ENCODE results near the gene SLC22A23. TPM values are rescaled to one million over a fixed set of nuclear protein-coding genes. Genes with fewer than 3 reads are reported as not detected.
"Not testable (repeated sequence)": the region's sequence is repeated elsewhere in the genome, so short reads cannot be mapped to it uniquely, and the experiment has no call there.

The SLC22A23 gene
- total and polyA plus RNA-seq, 5 donors from 2014 or later, result 0.24 to 6.3 (median 0.71) TPM

DNA sequence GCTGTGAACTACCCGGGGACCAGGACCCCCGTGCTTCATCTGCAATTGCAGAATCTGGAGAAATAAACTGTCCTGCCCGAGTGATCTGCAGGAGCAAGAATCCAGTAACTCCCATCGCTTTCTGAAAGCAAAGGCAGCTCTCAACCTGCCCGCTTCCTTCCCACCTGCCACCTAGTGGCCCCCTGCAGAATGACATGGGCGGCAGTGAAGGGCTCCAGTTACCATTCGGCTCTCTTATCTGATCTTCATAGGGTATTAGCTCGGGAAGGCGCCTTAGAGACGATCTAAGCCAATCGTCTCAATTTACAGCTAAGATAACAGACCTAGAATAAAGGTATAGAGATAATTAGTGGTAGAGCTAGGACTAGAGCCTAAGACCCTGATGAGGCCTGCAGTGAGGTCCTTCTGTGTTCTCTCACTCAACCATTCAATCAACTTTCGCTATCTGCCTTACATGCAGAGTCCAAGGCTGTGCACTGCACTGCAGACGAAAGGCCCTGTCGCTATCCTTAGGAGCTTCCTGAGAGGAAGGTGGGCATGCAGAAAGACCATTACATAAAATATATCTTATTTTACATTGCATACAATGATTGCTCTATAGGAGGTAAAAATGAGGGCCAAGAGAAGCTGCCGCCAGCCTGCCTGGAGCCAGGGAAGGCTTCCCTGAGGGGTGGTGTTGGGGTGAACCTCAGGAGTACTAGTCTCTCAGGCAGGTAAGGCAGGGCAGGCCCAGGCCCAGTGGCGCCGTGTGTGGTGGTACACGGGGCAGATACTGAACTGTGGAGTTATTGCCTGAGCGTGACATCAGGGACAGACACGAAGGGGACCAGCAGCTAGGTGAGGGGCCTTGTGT, 205.2 kb downstream of the SLC22A23 start:
- peaks cover 2% of the 10 kb centered on the region for H3K27me3 ChIP-seq (ENCODE audit: control insufficient read depth, insufficient read depth, low read length)
- ATAC-seq (ENCODE audit: low read depth in 2 of 2) (peak; percentile 85 to 88), DNase-seq (peak; percentile 67 to 80 (median 78))
- no peak overlapping the region for H3K4me3 ChIP-seq (ENCODE audit: low read depth, low read length)
- peak overlapping the region in 2 of 4 donors; percentile 1 to 59 for H3K4me3 Mint-ChIP-seq
- no peaks in the 10 kb centered on the region for H3K36me3 ChIP-seq (ENCODE audit: control insufficient read depth, insufficient read depth, low read length)
- peaks cover 0 to 3% (median 0%) of the 10 kb centered on the region in 7 donors for H3K9me3 Mint-ChIP-seq
- peaks cover 28% of the 10 kb centered on the region for H3K27me3 Mint-ChIP-seq
- no peaks in the 10 kb centered on the region for H3K9me3 ChIP-seq (ENCODE audit: control insufficient read depth in 2 of 2, low read length in 2 of 2)
- H3K4me1 Mint-ChIP-seq, result peaks cover 0 to 12% (median 6%) of the 10 kb centered on the region in 4 donors
- H3K27ac Mint-ChIP-seq, result peak overlapping the region in 1 of 3 donors; percentile 42
- H3K27ac ChIP-seq (ENCODE audit: insufficient read depth, low read length, poor library complexity, severe bottlenecking), result no peak overlapping the region
- H3K4me1 ChIP-seq (ENCODE audit: control insufficient read depth, insufficient read depth, low read length, poor library complexity, severe bottlenecking), result peaks cover 8% of the 10 kb centered on the region
- no peaks in the 10 kb centered on the region for H3K36me3 Mint-ChIP-seq

DNA sequence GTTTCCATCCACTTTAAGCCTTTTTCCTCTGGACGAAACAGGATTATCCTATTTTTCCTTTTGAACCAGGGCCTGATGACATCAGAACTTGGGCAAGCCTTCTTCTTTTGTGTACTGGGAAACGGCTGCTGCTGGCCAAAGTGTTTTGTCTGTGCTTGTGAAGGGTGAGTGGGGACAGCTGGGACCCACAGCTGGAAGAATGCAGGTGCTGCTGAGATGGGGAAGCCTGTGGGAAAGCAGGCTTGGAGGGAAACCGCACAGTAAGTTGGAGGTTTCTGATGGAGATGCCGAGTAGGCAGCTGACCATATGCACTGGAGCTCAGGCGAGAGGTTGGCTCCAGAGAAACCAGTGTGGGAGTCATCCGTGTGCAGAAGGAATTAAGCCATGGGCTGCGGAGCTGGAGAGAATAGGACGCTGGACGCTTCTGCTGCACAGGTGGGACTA, 206.6 kb downstream of the SLC22A23 start:
- Mint-ChIP-seq H3K36me3 (no peaks in the 10 kb centered on the region), H3K9me3 (peaks cover 0 to 3% (median 0%) of the 10 kb centered on the region in 7 donors), H3K27ac (no peak overlapping the region), H3K4me1 (peaks cover 0 to 12% (median 6%) of the 10 kb centered on the region in 4 donors), H3K27me3 (peaks cover 28% of the 10 kb centered on the region), H3K4me3 (peak overlapping the region in 1 of 4 donors; percentile 45)
- DNase-seq, result no peak
- Histone ChIP-seq H3K36me3 (ENCODE audit: control insufficient read depth, insufficient read depth, low read length) (no peaks in the 10 kb centered on the region), H3K27me3 (ENCODE audit: control insufficient read depth, insufficient read depth, low read length) (peaks cover 2% of the 10 kb centered on the region), H3K27ac (ENCODE audit: insufficient read depth, low read length, poor library complexity, severe bottlenecking) (no peak overlapping the region), H3K9me3 (ENCODE audit: control insufficient read depth in 2 of 2, low read length in 2 of 2) (no peaks in the 10 kb centered on the region), H3K4me3 (ENCODE audit: low read depth, low read length) (no peak overlapping the region), H3K4me1 (ENCODE audit: control insufficient read depth, insufficient read depth, low read length, poor library complexity, severe bottlenecking) (peaks cover 8% of the 10 kb centered on the region)
- no peak for ATAC-seq (ENCODE audit: low read depth in 2 of 2)

DNA sequence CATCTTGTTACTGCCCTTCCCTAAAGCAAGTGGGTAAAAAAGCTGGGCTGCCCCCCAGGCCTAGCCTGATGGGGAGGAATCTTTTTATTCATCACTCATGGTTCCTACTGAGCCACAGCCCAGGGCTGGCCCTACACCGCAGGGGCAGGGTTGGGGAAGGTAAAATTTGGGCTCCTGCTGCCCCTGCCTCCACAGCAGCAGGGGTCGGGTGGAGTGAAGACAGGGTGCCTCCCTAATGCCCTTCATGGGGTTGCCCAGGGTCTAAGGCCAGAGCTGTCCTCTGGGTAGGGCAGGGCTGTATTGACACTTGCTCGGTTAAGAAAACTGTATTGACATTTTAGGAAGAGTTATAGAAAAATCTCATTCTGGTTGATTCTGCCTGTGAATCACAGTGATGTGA, 207.0 kb downstream of the SLC22A23 start:
- H3K36me3 ChIP-seq (ENCODE audit: control insufficient read depth, insufficient read depth, low read length), result no peaks in the 10 kb centered on the region
- no peak overlapping the region for H3K4me3 ChIP-seq (ENCODE audit: low read depth, low read length)
- Mint-ChIP-seq H3K9me3 (peaks cover 0 to 3% (median 0%) of the 10 kb centered on the region in 7 donors), H3K4me1 (peaks cover 0 to 12% (median 6%) of the 10 kb centered on the region in 4 donors), H3K27ac (no peak overlapping the region), H3K27me3 (peaks cover 28% of the 10 kb centered on the region), H3K4me3 (no peak overlapping the region), H3K36me3 (no peaks in the 10 kb centered on the region)
- H3K4me1 ChIP-seq (ENCODE audit: control insufficient read depth, insufficient read depth, low read length, poor library complexity, severe bottlenecking), result peaks cover 8% of the 10 kb centered on the region
- no peak for DNase-seq
- H3K27me3 ChIP-seq (ENCODE audit: control insufficient read depth, insufficient read depth, low read length), result peaks cover 2% of the 10 kb centered on the region
- H3K9me3 ChIP-seq (ENCODE audit: control insufficient read depth in 2 of 2, low read length in 2 of 2), result no peaks in the 10 kb centered on the region
- H3K27ac ChIP-seq (ENCODE audit: insufficient read depth, low read length, poor library complexity, severe bottlenecking), result no peak overlapping the region
- ATAC-seq (ENCODE audit: low read depth in 2 of 2), result no peak

DNA sequence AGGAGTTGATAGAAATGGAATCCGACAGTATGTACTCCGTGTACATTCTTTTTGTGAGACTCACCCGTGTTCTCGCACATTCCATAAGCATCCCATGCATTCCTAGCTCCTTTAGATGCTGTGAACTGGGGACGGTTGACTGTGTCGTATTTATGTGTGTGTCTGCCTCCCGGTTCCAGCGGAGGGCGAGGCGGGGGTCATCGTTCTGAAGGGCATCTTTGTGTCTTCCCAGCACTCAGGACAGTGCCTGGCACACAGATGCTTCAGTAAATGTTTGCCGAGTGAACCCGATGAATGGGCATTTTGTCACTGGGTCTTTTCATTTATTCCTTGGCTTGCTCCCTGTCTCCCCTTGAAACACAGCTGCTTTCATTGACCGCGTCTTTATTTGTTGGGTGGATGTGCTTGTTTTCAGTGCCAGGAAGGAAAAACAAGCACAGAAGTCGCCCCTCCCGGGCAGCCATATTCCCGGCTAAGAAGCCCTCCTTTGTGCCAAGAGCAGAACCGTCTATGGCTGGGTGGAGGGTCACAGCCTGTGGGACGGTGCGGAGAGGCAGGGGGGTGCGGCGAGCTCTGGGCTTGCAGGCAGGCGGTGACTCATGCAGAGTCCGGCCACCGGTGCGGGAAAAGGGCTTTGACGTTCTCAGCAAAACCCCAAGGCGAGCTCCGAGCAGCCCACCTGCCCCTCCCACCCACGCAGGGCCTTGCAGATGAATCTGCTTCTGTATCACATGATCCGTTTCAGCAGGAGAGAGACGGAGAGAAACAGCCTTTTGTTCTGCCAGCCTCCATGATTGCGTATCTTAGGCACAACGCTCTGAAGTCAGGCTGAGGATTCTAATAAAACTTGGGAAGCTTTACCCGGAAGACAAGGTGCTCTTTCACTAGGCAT, 209.3 kb downstream of the SLC22A23 start:
- no peaks in the 10 kb centered on the region for H3K36me3 Mint-ChIP-seq
- H3K27ac Mint-ChIP-seq, result no peak overlapping the region
- H3K9me3 Mint-ChIP-seq, result peaks cover 0 to 1% (median 0%) of the 10 kb centered on the region in 7 donors
- Histone ChIP-seq H3K9me3 (ENCODE audit: control insufficient read depth in 2 of 2, low read length in 2 of 2) (no peaks in the 10 kb centered on the region), H3K27ac (ENCODE audit: insufficient read depth, low read length, poor library complexity, severe bottlenecking) (no peak overlapping the region), H3K36me3 (ENCODE audit: control insufficient read depth, insufficient read depth, low read length) (no peaks in the 10 kb centered on the region), H3K4me3 (ENCODE audit: low read depth, low read length) (no peak overlapping the region), H3K4me1 (ENCODE audit: control insufficient read depth, insufficient read depth, low read length, poor library complexity, severe bottlenecking) (peaks cover 8% of the 10 kb centered on the region), H3K27me3 (ENCODE audit: control insufficient read depth, insufficient read depth, low read length) (peaks cover 4% of the 10 kb centered on the region)
- no peak for ATAC-seq (ENCODE audit: low read depth in 2 of 2)
- peaks cover 0 to 12% (median 5%) of the 10 kb centered on the region in 4 donors for H3K4me1 Mint-ChIP-seq
- H3K4me3 Mint-ChIP-seq, result no peak overlapping the region
- no peak for DNase-seq
- H3K27me3 Mint-ChIP-seq, result peaks cover 38% of the 10 kb centered on the region

GRCh38 chr6:3245216-3245615, 211.6 kb downstream of the SLC22A23 start:
- H3K27ac ChIP-seq (ENCODE audit: insufficient read depth, low read length, poor library complexity, severe bottlenecking), result no peak overlapping the region
- ATAC-seq (ENCODE audit: low read depth in 2 of 2), result no peak
- peaks cover 6% of the 10 kb centered on the region for H3K27me3 ChIP-seq (ENCODE audit: control insufficient read depth, insufficient read depth, low read length)
- H3K4me3 Mint-ChIP-seq, result no peak overlapping the region
- H3K4me3 ChIP-seq (ENCODE audit: low read depth, low read length), result no peak overlapping the region
- no peaks in the 10 kb centered on the region for H3K36me3 Mint-ChIP-seq
- H3K27me3 Mint-ChIP-seq, result peaks cover 42% of the 10 kb centered on the region
- no peaks in the 10 kb centered on the region for H3K9me3 ChIP-seq (ENCODE audit: control insufficient read depth in 2 of 2, low read length in 2 of 2)
- H3K27ac Mint-ChIP-seq, result peak overlapping the region in 1 of 3 donors; percentile 57
- H3K4me1 Mint-ChIP-seq, result no peaks in the 10 kb centered on the region
- no peaks in the 10 kb centered on the region for H3K36me3 ChIP-seq (ENCODE audit: control insufficient read depth, insufficient read depth, low read length)
- no peaks in the 10 kb centered on the region for H3K4me1 ChIP-seq (ENCODE audit: control insufficient read depth, insufficient read depth, low read length, poor library complexity, severe bottlenecking)
- DNase-seq, result no peak
- peaks cover 0 to 1% (median 0%) of the 10 kb centered on the region in 7 donors for H3K9me3 Mint-ChIP-seq

GRCh38 chr6:3244832-3245161, 212.1 kb downstream of the SLC22A23 start:
- DNase-seq; H3K27ac ChIP-seq (ENCODE audit: insufficient read depth, low read length, poor library complexity, severe bottlenecking); H3K4me1 ChIP-seq (ENCODE audit: control insufficient read depth, insufficient read depth, low read length, poor library complexity, severe bottlenecking); H3K36me3 ChIP-seq (ENCODE audit: control insufficient read depth, insufficient read depth, low read length); H3K4me3 ChIP-seq (ENCODE audit: low read depth, low read length); H3K27me3 ChIP-seq (ENCODE audit: control insufficient read depth, insufficient read depth, low read length); H3K9me3 Mint-ChIP-seq; H3K9me3 ChIP-seq (ENCODE audit: control insufficient read depth in 2 of 2, low read length in 2 of 2); H3K27ac Mint-ChIP-seq; H3K36me3 Mint-ChIP-seq; H3K4me3 Mint-ChIP-seq; H3K4me1 Mint-ChIP-seq; ATAC-seq (ENCODE audit: low read depth in 2 of 2): not testable (repeated sequence)
- H3K27me3 Mint-ChIP-seq, result peaks cover 45% of the 10 kb centered on the region

DNA sequence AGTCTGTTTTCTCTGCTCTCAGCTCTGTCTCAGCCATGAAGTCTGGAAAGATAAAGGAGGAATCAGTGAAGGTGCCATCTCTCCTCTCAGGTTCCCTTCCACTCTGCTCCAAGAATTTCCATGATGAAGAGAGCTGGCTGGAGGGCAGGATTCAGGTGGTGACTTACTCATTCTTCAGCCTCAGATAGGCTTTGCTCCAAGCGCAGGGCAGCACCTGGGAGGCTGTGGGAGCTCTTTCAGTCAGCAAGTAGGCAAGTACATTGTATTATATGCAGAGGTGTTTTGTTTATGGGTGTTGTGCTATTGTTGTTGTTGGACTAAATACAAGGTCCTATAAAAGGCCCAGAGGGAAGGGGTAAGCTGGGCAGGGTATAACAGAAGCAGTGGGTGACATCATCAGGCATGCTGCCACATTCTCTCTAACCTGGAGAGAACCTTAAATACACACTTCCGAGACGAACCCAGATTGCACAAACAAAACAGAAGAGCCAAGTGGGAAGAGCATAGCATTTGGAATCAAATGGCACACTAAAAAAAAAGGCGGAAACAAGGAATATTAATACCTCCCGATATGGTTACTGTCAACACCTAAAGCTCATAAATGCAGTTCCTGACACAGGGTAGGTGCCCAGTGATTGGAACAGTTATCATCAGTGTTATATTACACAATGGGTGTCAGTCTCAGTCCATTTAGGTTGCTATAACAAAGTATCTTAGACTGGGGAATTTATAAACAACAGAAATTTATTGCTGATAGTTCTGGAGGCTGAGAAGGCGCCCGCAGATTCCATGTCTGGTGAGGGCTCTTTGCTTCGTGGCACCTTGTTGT, 212.6 kb downstream of the SLC22A23 start:
- H3K4me1 ChIP-seq (ENCODE audit: control insufficient read depth, insufficient read depth, low read length, poor library complexity, severe bottlenecking), result no peaks in the 10 kb centered on the region
- peaks cover 6% of the 10 kb centered on the region for H3K27me3 ChIP-seq (ENCODE audit: control insufficient read depth, insufficient read depth, low read length)
- H3K9me3 ChIP-seq (ENCODE audit: control insufficient read depth in 2 of 2, low read length in 2 of 2), result no peaks in the 10 kb centered on the region
- Mint-ChIP-seq H3K9me3 (peaks cover 0 to 1% (median 0%) of the 10 kb centered on the region in 7 donors), H3K27me3 (peaks cover 41% of the 10 kb centered on the region), H3K4me3 (no peak overlapping the region), H3K36me3 (no peaks in the 10 kb centered on the region), H3K27ac (no peak overlapping the region), H3K4me1 (no peaks in the 10 kb centered on the region)
- DNase-seq, result no peak
- no peak for ATAC-seq (ENCODE audit: low read depth in 2 of 2)
- no peak overlapping the region for H3K27ac ChIP-seq (ENCODE audit: insufficient read depth, low read length, poor library complexity, severe bottlenecking)
- H3K36me3 ChIP-seq (ENCODE audit: control insufficient read depth, insufficient read depth, low read length), result no peaks in the 10 kb centered on the region
- H3K4me3 ChIP-seq (ENCODE audit: low read depth, low read length), result no peak overlapping the region
